HepG2 (cell line): ENCODE data around the gene NDST1. TPM values are rescaled to one million over a fixed set of nuclear protein-coding genes. Genes with fewer than 3 reads are reported as not detected.

Source experiments
- ATAC-seq: fragments of 200-7000 bp; cut with Tn5 transposase; 3 replicates; pipeline ENCODE4 v1.9.1; 2020; ENCODE audit warnings: mild to moderate bottlenecking, moderate library complexity
- BruUV-seq: library from RNA; stranded (reverse); fragments of 400-500 nt; replicated peaks from 2 replicates; lab custom pipeline; 2021; lab: Mats Ljungman, UMichigan
- CTCF ChIA-PET: fragments of 300-600 bp; formaldehyde crosslinking; extraction: SDS; loops from one replicate; lab custom pipeline; 2021; ENCODE audit warnings: low total read pairs, inconsistent platforms, low intra/inter-chr PET ratio; lab: Yijun Ruan, JAX
- POLR2A ChIA-PET: fragments of 350-600 bp; sonication (Branson Sonifier 250); formaldehyde crosslinking; loops from one replicate; lab custom pipeline; 2020; ENCODE audit warnings: antibody characterized with exemption, inconsistent platforms; lab: Yijun Ruan, JAX
- DNase-seq: peaks from one replicate; pipeline ENCODE4 v3.0.0-alpha.2; 2015; ENCODE audit warnings: low spot score
- FAIRE-seq: peaks from 3 replicates; lab custom pipeline; 2011; peaks lifted over from hg19 to GRCh38; lab: Jason Lieb, UNC
- H2AFZ ChIP-seq: one replicate; pipeline ENCODE4 v1.6.1; 2011; ENCODE audit warnings: low read length, inconsistent platforms
- H3K27ac ChIP-seq: fragments of 300-600 bp; 3 replicates; pipeline ENCODE4 v1.8.0; 2011; ENCODE audit warnings: mixed run types, mild to moderate bottlenecking, mixed read lengths, low read length, inconsistent platforms; ENCODE audit not compliant: insufficient read depth; ENCODE audit errors: extremely low read length
- H3K27me3 ChIP-seq, 2 experiments: fragments of 200-600 bp in 1 of 2; 2 replicates in 1 of 2; 3 replicates in 1 of 2; pipeline versions ENCODE4 v1.6.0 to v1.8.0; 2011; ENCODE audit warnings: low read length in 2 of 2, mild to moderate bottlenecking in 2 of 2, moderate library complexity in 2 of 2, inconsistent platforms in 1 of 2; ENCODE audit not compliant: insufficient read depth in 2 of 2, control insufficient read depth in 1 of 2
- H3K36me3 ChIP-seq, 2 experiments: fragments of 200-600 bp in 1 of 2; replicated peaks in 1 of 2; 2 replicates in 1 of 2; 3 replicates in 1 of 2; pipeline versions ENCODE4 v1.5.1 to v1.8.0; 2011; ENCODE audit warnings: low read length in 2 of 2, inconsistent platforms in 1 of 2; ENCODE audit not compliant: insufficient read depth in 2 of 2, control insufficient read depth in 1 of 2
- H3K4me1 ChIP-seq: 2 replicates; pipeline ENCODE4 v1.5.1; 2012; ENCODE audit warnings: low read length, inconsistent platforms; ENCODE audit not compliant: insufficient read depth
- H3K4me2 ChIP-seq: 2 replicates; pipeline ENCODE4 v1.6.0; 2011; ENCODE audit warnings: low read depth, low read length, inconsistent platforms
- H3K4me3 ChIP-seq, 3 experiments: fragments of 200-600 bp in 1 of 3; sonication (generic), shearing (Covaris generic) in 1 of 3; replicated peaks in 1 of 3; 2 replicates each; pipeline ENCODE4 v1.5.1; 2011 to 2016; ENCODE audit warnings: low read length in 3 of 3, inconsistent platforms in 2 of 3, low read depth in 2 of 3, mild to moderate bottlenecking in 2 of 3, control low read depth in 1 of 3, mixed read lengths in 1 of 3; ENCODE audit not compliant: insufficient read depth in 1 of 3
- H3K79me2 ChIP-seq: one replicate; pipeline ENCODE4 v1.6.1; 2011; ENCODE audit warnings: low read length, inconsistent platforms; ENCODE audit not compliant: insufficient read depth
- H3K9ac ChIP-seq: 2 replicates; pipeline ENCODE4 v1.6.0; 2011; ENCODE audit warnings: mild to moderate bottlenecking, low read depth, low read length, inconsistent platforms; ENCODE audit not compliant: insufficient read depth
- H3K9me3 ChIP-seq: 2 replicates; pipeline ENCODE4 v1.5.1; 2012; ENCODE audit warnings: mild to moderate bottlenecking, low read length
- H4K20me1 ChIP-seq: 2 replicates; pipeline ENCODE4 v1.6.0; 2011; ENCODE audit warnings: inconsistent platforms, mild to moderate bottlenecking, low read length, moderate library complexity; ENCODE audit not compliant: insufficient read depth
- JUNB ChIP-seq: sonication (generic); formaldehyde crosslinking; IDR thresholded peaks from 2 replicates; pipeline ENCODE4 v1.8.0; 2022; ENCODE audit warnings: missing genetic modification reagents, mild to moderate bottlenecking, borderline replicate concordance
- PLRG1 ChIP-seq: fragments of 450-650 bp; conservative IDR thresholded peaks from 2 replicates; pipeline ENCODE4 v1.6.1; 2016
- RBM39 ChIP-seq: fragments of 200-400 bp; formaldehyde crosslinking; IDR thresholded peaks from one replicate; pipeline ENCODE4 v1.6.1; 2018; ENCODE audit warnings: antibody characterized with exemption, mild to moderate bottlenecking, low read depth, low read length; ENCODE audit not compliant: poor library complexity, severe bottlenecking
- SMAD1 ChIP-seq: sonication (generic); formaldehyde crosslinking; IDR thresholded peaks from 2 replicates; pipeline ENCODE4 v1.4.0; 2020; ENCODE audit warnings: missing genetic modification reagents, low read depth, mild to moderate bottlenecking, borderline replicate concordance
- ZNF670 ChIP-seq: sonication (generic); formaldehyde crosslinking; IDR thresholded peaks from 2 replicates; pipeline ENCODE4 v1.8.0; 2022; ENCODE audit warnings: mild to moderate bottlenecking, missing genetic modification reagents, borderline replicate concordance
- WGBS: methylation state at CpG from one replicate; pipeline ENCODE4 v1.1.6; 2017; ENCODE audit warnings: low lambda C conversion rate; 5-methylcytosine and 5-hydroxymethylcytosine counted together
- in situ Hi-C: cut with HindIII; loops from 2 replicates; pipeline ENCODE4 v1.10.0; 2017; ENCODE audit warnings: low pct_unique_long_range_greater_than_20kb; ENCODE audit not compliant: extremely low pct_ligation_motif_present
- intact Hi-C: fragments of 100-400 bp; cut with micrococcal nuclease; formaldehyde crosslinking; loops from one replicate; pipeline ENCODE4 v1.10.0; 2022; ENCODE audit not compliant: unreplicated experiment
- polyA plus RNA-seq, 8 experiments: library from polyadenylated mRNA; depleted of rRNA in 3 of 8; stranded (reverse) in 7 of 8; unstranded in 1 of 8; fragments of >200 nt; fragmentation: Illumina TruSeq in 4 of 8; extraction: Trizol in 4 of 8; gene quantifications; 2 replicates each; pipeline versions ENCODE4 v1.2.1 to v1.2.3, GENCODE V29; 2011 to 2016; ENCODE audit warnings: low read depth in 4 of 8, missing spikeins in 1 of 8, mixed read lengths in 1 of 8; ENCODE audit not compliant: insufficient read depth in 1 of 8
- total RNA-seq, 5 experiments: library from RNA; depleted of rRNA; stranded (reverse); fragments of >200 nt; fragmentation: Illumina TruSeq; extraction: Trizol; gene quantifications; 2 replicates each; pipeline ENCODE4 v1.2.3, GENCODE V29; 2016; ENCODE audit warnings: low read depth in 1 of 5
- TF ChIP-seq, protein P1 (sequence below): sonication (generic); formaldehyde crosslinking; IDR thresholded peaks from 2 replicates; pipeline ENCODE4 v1.4.0; 2020; ENCODE audit warnings: missing genetic modification reagents, mild to moderate bottlenecking, borderline replicate concordance

The NDST1 gene
- total and polyA plus RNA-seq, 2 of the 13 experiments (the other 11 are each of a cell fraction or from before 2014, with no cell fraction given), result 23.8 to 26.2 TPM

DNA sequence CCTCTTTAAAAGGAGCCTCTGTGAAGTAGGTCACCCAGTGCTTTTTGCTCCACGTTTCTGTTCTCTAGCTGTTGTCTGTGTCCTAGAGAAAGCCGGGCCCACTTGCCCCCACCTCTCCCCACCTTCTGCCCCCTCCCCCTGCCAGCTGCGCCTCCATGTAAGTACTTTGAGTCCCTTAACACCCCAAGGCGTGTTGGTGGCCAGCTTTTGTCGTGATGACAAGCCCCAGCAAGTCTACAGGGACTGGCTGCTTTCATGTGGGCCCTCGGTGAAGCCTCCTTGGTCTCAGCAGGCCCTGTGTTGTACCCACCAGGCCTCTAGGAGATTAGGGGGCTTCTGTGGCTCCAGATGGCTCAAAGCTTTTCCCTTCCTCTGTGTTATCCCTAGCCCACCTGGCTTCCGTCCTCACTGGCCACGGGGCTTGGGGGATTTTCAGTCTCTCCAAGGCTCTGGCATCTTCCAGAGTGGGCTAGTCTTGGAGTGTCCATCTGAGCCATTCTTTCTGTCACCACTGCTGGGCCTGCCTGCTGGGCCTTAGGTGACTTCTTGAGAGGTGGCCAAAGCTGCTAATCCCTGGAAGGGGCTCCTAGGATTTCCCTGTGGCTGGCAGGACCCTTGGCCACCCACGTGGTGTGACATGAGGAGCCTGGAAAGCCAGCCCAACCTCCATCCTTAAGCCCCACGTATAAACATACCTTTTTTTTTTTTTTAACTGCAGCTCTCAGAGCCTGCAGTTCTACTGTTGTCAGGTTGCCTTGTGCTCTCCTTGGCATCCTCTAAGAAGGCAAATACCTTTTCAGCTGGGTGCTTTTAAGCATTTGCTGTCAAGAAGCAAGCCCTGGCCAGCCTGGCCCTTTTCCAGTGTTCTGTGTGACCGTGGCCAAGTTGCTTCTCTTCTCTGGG is 1.1 kb upstream of the NDST1 start:
- H3K9ac ChIP-seq, result no peak overlapping the region
- POLR2A ChIA-PET, result no interaction called here
- no peak overlapping the region for H3K27ac ChIP-seq
- no peak for ATAC-seq
- H4K20me1 ChIP-seq, result peaks cover 24% of the 10 kb centered on the region
- peaks cover 2 to 3% of the 10 kb centered on the region in 2 experiments; a peak in 2 of 5 replicates for H3K36me3 ChIP-seq
- WGBS, result 84% methylated on average over 9 of the region's 11 CpGs
- no peak for FAIRE-seq
- H3K4me1 ChIP-seq, result peaks cover 99% of the 10 kb centered on the region
- no peak for TF ChIP-seq ZNF670 (CRISPR knock-in tag)
- no peak for TF ChIP-seq JUNB (CRISPR knock-in tag)
- TF ChIP-seq SMAD1, result no peak
- no peak for TF ChIP-seq PLRG1
- TF ChIP-seq RBM39, result no peak
- TF ChIP-seq, protein P1, sequence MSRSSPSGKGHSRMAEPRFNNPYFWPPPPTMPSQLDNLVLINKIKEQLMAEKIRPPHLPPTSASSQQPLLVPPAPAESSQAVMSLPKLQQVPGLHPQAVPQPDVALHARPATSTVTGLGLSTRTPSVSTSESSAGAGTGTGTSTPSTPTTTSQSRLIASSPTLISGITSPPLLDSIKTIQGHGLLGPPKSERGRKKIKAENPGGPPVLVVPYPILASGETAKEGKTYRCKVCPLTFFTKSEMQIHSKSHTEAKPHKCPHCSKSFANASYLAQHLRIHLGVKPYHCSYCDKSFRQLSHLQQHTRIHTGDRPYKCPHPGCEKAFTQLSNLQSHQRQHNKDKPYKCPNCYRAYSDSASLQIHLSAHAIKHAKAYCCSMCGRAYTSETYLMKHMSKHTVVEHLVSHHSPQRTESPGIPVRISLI (CRISPR knock-in tag), result no peak
- TF ChIP-seq, all 625 proteins: peak for 0
- intact Hi-C loops (no loop called here), in situ Hi-C loops (no loop called here)
- no peak for DNase-seq
- H3K4me3 ChIP-seq, result no peak overlapping the region
- H3K4me2 ChIP-seq, result no peak overlapping the region
- no peak overlapping the region for H2AFZ ChIP-seq
- CTCF ChIA-PET, result no interaction called here
- H3K9me3 ChIP-seq, result no peaks in the 10 kb centered on the region
- H3K79me2 ChIP-seq, result peaks cover 81% of the 10 kb centered on the region
- H3K27me3 ChIP-seq, result no peaks in the 10 kb centered on the region
- BruUV-seq, result no TSS peak
